ENCODE data around the gene AUTS2.

Gene AUTS2

GRCh38 chr7:70093205-70093904, 495.1 kb downstream of the AUTS2 start:
- DNase-seq = no peak

GRCh38 chr7:70094831-70095230, 496.6 kb downstream of the AUTS2 start:
- peak; percentile 10 for DNase-seq

- no peak for DNase-seq
Measured at GRCh38 chr7:70097645-70098044, 499.4 kb downstream of the AUTS2 start.

- no peak for DNase-seq
Measured at GRCh38 chr7:70098133-70098561, 499.9 kb downstream of the AUTS2 start.

GRCh38 chr7:70098905-70099672, 500.8 kb downstream of the AUTS2 start:
- DNase-seq = no peak

- DNase-seq = no peak
Measured at GRCh38 chr7:70104243-70104642, 506.0 kb downstream of the AUTS2 start.

- DNase-seq = no peak
Measured at GRCh38 chr7:70113078-70113477, 514.8 kb downstream of the AUTS2 start.

- no peak for DNase-seq
Measured at GRCh38 chr7:70113536-70113935, 515.3 kb downstream of the AUTS2 start.

- DNase-seq = no peak
Measured at GRCh38 chr7:70114806-70115205, 516.5 kb downstream of the AUTS2 start.

GRCh38 chr7:70116244-70116643, 518.0 kb downstream of the AUTS2 start:
- DNase-seq = no peak

GRCh38 chr7:70116867-70117266, 518.6 kb downstream of the AUTS2 start:
- no peak for DNase-seq

GRCh38 chr7:70120851-70121250, 522.6 kb downstream of the AUTS2 start:
- no peak for DNase-seq

- no peak for DNase-seq
Measured at GRCh38 chr7:70131817-70132216, 533.5 kb downstream of the AUTS2 start.

- no peak for DNase-seq
Measured at GRCh38 chr7:70132226-70132851, 534.1 kb downstream of the AUTS2 start.

GRCh38 chr7:70132852-70133690, 534.8 kb downstream of the AUTS2 start:
- no peak for DNase-seq

- DNase-seq = no peak
Measured at GRCh38 chr7:70134029-70134770, 535.9 kb downstream of the AUTS2 start.

GRCh38 chr7:70135656-70136055, 537.4 kb downstream of the AUTS2 start:
- no peak for DNase-seq

- no peak for DNase-seq
Measured at GRCh38 chr7:70137126-70137525, 538.9 kb downstream of the AUTS2 start.

- DNase-seq = no peak
Measured at GRCh38 chr7:70142247-70142932, 544.1 kb downstream of the AUTS2 start.

- no peak for DNase-seq
Measured at GRCh38 chr7:70143075-70144044, 545.1 kb downstream of the AUTS2 start.
